B cell (primary cell): ENCODE data around the gene CABLES2. TPM values are rescaled to one million over a fixed set of nuclear protein-coding genes. Genes with fewer than 3 reads are reported as not detected.

Source experiments
- ATAC-seq: fragments of 200-7000 bp; cut with Tn5 transposase; one replicate; pipeline ENCODE4 v1.10.0; 2021; ENCODE audit warnings: low read depth, mild to moderate bottlenecking, moderate number of reproducible peaks, moderate library complexity
- CTCF ChIA-PET: fragments of 350-600 bp; sonication (Branson Sonifier 250); formaldehyde crosslinking; loops from one replicate; lab custom pipeline; 2021; ENCODE audit warnings: antibody characterized with exemption, inconsistent platforms; lab: Charles Lee
- POLR2A ChIA-PET: fragments of 350-600 bp; sonication (Branson Sonifier 250); formaldehyde crosslinking; loops from one replicate; lab custom pipeline; 2021; ENCODE audit warnings: antibody characterized with exemption; lab: Charles Lee
- DNase-seq: peaks from one replicate; pipeline ENCODE4 v3.0.0; 2013
- H2AFZ ChIP-seq: 2 replicates; pipeline ENCODE4 v1.6.1; 2012; ENCODE audit warnings: mild to moderate bottlenecking, low read depth, low read length; ENCODE audit not compliant: insufficient read depth, poor library complexity, severe bottlenecking
- H3K27ac ChIP-seq, 2 donors: 1 replicate in 1 of 2; 2 replicates in 1 of 2; pipeline ENCODE4 v1.5.1; 2012 to 2013; ENCODE audit warnings: low read length in 2 of 2, mild to moderate bottlenecking in 2 of 2, moderate library complexity in 1 of 2
- H3K27me3 ChIP-seq, 4 experiments: fragments of 200-600 bp in 1 of 4; sonication (generic) in 1 of 4; replicated peaks in 1 of 4; 1 replicate in 2 of 4; 2 replicates in 2 of 4; pipeline versions ENCODE4 v1.6.1 to v1.7.0; 2013 to 2016; ENCODE audit warnings: low read length in 3 of 4, mild to moderate bottlenecking in 2 of 4, mixed read lengths in 1 of 4, moderate library complexity in 1 of 4; ENCODE audit not compliant: insufficient read depth in 4 of 4, control insufficient read depth in 3 of 4; ENCODE audit errors: control extremely low read depth in 1 of 4
- H3K36me3 ChIP-seq, 2 experiments: replicated peaks in 1 of 2; 1 replicate in 1 of 2; 2 replicates in 1 of 2; pipeline versions ENCODE4 v1.6.1 to v1.7.1; 2013; ENCODE audit warnings: low read length in 1 of 2; ENCODE audit not compliant: insufficient read depth in 2 of 2, control insufficient read depth in 1 of 2; ENCODE audit errors: control extremely low read depth in 1 of 2, extremely low read depth in 1 of 2
- H3K4me1 ChIP-seq, 2 donors: fragments of 200-600 bp in 1 of 2; sonication (generic) in 1 of 2; 1 replicate in 1 of 2; 2 replicates in 1 of 2; pipeline versions ENCODE4 v1.5.1 to v1.6.1; 2013 to 2017; ENCODE audit warnings: low read length in 2 of 2; ENCODE audit not compliant: control insufficient read depth in 2 of 2, insufficient read depth in 2 of 2
- H3K4me2 ChIP-seq: replicated peaks from 2 replicates; pipeline ENCODE3; 2012; ENCODE audit warnings: mild to moderate bottlenecking, low read depth, low read length; ENCODE audit not compliant: poor library complexity, severe bottlenecking
- H3K4me3 ChIP-seq, 5 experiments: fragments of 200-600 bp in 1 of 5; sonication (generic) in 1 of 5; 1 replicate in 3 of 5; 2 replicates in 2 of 5; pipeline versions ENCODE4 v1.5.1 to v1.7.0; 2011 to 2016; ENCODE audit warnings: low read length in 4 of 5, mild to moderate bottlenecking in 4 of 5, low read depth in 2 of 5, control low read depth in 1 of 5, moderate library complexity in 1 of 5; ENCODE audit not compliant: insufficient read depth in 1 of 5; ENCODE audit errors: control extremely low read depth in 1 of 5, extremely low read depth in 1 of 5
- H3K79me2 ChIP-seq: fragments of 200-600 bp; sonication (generic); one replicate; pipeline ENCODE4 v1.6.0; 2016; ENCODE audit warnings: low read length; ENCODE audit not compliant: control insufficient read depth, insufficient read depth
- H3K9ac ChIP-seq: fragments of 200-600 bp; sonication (generic); 2 replicates; pipeline ENCODE4 v1.6.1; 2017; ENCODE audit warnings: mild to moderate bottlenecking, low read length, moderate library complexity
- H3K9me3 ChIP-seq, 3 donors: one replicate each; pipeline versions ENCODE4 v1.6.1 to v1.7.1; 2013; ENCODE audit warnings: low read length in 2 of 3; ENCODE audit not compliant: control insufficient read depth in 2 of 3, insufficient read depth in 1 of 3; ENCODE audit errors: control extremely low read depth in 1 of 3
- H4K20me1 ChIP-seq: 2 replicates; pipeline ENCODE4 v1.6.0; 2012; ENCODE audit warnings: mild to moderate bottlenecking, low read length; ENCODE audit not compliant: insufficient read depth, control insufficient read depth, poor library complexity, severe bottlenecking
- H3K27ac Mint-ChIP-seq: one replicate; pipeline ENCODE4 v1.8.0; 2021; ENCODE audit warnings: mixed read lengths
- H3K27me3 Mint-ChIP-seq: one replicate; pipeline ENCODE4 v1.8.0; 2021; ENCODE audit warnings: mixed read lengths
- H3K4me1 Mint-ChIP-seq: one replicate; pipeline ENCODE4 v1.8.0; 2021; ENCODE audit warnings: mixed read lengths
- H3K4me3 Mint-ChIP-seq: one replicate; pipeline ENCODE4 v1.8.0; 2021; ENCODE audit warnings: mixed read lengths
- H3K9me3 Mint-ChIP-seq: one replicate; pipeline ENCODE4 v1.8.0; 2022; ENCODE audit warnings: mixed read lengths; ENCODE audit not compliant: insufficient read depth
- CTCF ChIP-seq: fragments of 200-600 bp; IDR thresholded peaks from one replicate; pipeline ENCODE4 v1.8.0; 2022; ENCODE audit warnings: antibody characterized with exemption, mild to moderate bottlenecking
- EZH2 ChIP-seq: IDR thresholded peaks from 2 replicates; pipeline ENCODE4 v1.6.1; 2012; ENCODE audit warnings: borderline replicate concordance, low read depth, mild to moderate bottlenecking, moderate library complexity, low read length; ENCODE audit not compliant: insufficient read depth, poor library complexity, severe bottlenecking
- WGBS: methylation state at CpG from one replicate; pipeline ENCODE4 v1.1.5; 2013; ENCODE audit warnings: missing lambda C conversion rate; ENCODE audit not compliant: insufficient coverage; 5-methylcytosine and 5-hydroxymethylcytosine counted together
- intact Hi-C: fragments of 100-400 bp; cut with micrococcal nuclease; formaldehyde crosslinking; loops from one replicate; pipeline ENCODE4 v1.10.0; 2022
- polyA plus RNA-seq: library from polyadenylated mRNA; depleted of rRNA; stranded (reverse); fragments of >200 nt; gene quantifications from 2 replicates; pipeline ENCODE4 v1.2.3, GENCODE V29; 2012
- total RNA-seq, 2 donors: library from RNA; stranded (reverse); fragments of 120-200 nt in 1 of 2; gene quantifications; 1 replicate in 1 of 2; 2 replicates in 1 of 2; pipeline versions ENCODE4 v1.2.3 to v1.2.4, GENCODE V29; 2013 to 2022

CABLES2 gene
- total and polyA plus RNA-seq, 2 donors (not counting 1 experiment from before 2014, with no cell fraction given), result 4.8 to 8.2 TPM

GRCh38 chr20:62370115-62370806 lies 36.8 kb downstream of the CABLES2 start:
- H3K4me2 ChIP-seq, result no peak overlapping the region
- intact Hi-C loops, result no loop called here

More at GRCh38 chr20:62370115-62370806, 36.8 kb downstream of the CABLES2 start:
- no peak overlapping the region for H3K4me3 ChIP-seq
- H3K9ac ChIP-seq, result no peak overlapping the region
- H3K4me1 Mint-ChIP-seq, result peaks cover 14% of the 10 kb centered on the region
- no peak overlapping the region for H3K27ac Mint-ChIP-seq
- H3K36me3 ChIP-seq, result no peaks in the 10 kb centered on the region
- ChIA-PET POLR2A (no interaction called here), CTCF (interaction anchor here (4.2 kb wide), 1 partner anchor 13 kb away, joined by 27 read pairs; no protein-coding TSS in a partner anchor)
- no peak overlapping the region for H3K27ac ChIP-seq
- peaks cover 25 to 34% of the 10 kb centered on the region in 2 donors for H3K4me1 ChIP-seq
- TF ChIP-seq CTCF (no peak), EZH2 (no peak)
- H2AFZ ChIP-seq, result no peak overlapping the region
- H3K9me3 ChIP-seq, result peaks cover 0 to 4% (median 0%) of the 10 kb centered on the region in 3 donors
- H3K27me3 ChIP-seq, result peaks cover 0 to 46% (median 12%) of the 10 kb centered on the region in 4 experiments
- H3K27me3 Mint-ChIP-seq, result peaks cover 6% of the 10 kb centered on the region
- ATAC-seq, result no peak
- H3K79me2 ChIP-seq, result no peaks in the 10 kb centered on the region
- H3K4me3 Mint-ChIP-seq, result no peak overlapping the region
- H4K20me1 ChIP-seq, result no peaks in the 10 kb centered on the region
- WGBS, result 71% methylated on average over 19 of the region's 19 CpGs
- no peak for DNase-seq
- H3K9me3 Mint-ChIP-seq, result no peaks in the 10 kb centered on the region
